ENCODE results near the gene STIMATE.

DNA sequence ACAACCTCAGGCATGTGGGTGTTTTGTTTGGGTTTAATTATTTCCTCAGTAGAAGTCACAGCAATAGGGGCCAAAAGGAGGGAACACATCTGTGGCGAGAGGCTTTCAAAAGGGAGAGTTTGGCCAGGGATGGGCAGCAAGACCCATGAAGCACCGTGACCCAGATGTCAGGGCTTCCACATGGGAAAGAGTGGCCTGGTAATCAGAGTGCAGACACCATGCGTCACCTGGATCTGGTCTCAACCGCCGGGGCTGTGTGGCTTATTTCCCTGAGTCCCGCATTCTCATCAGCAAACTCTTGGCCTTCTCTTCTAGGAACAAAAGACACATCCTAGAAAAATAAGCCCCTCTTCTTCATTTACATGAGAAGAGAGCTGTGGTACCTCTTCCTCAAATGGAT lies 50.1 kb downstream of the STIMATE start:
- no peak for TF ChIP-seq TEAD4 (IDR thresholded peaks at IDR 0.05; ENCODE audit: borderline replicate concordance, insufficient read depth)
- TF ChIP-seq, protein P1, sequence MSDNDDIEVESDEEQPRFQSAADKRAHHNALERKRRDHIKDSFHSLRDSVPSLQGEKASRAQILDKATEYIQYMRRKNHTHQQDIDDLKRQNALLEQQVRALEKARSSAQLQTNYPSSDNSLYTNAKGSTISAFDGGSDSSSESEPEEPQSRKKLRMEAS (IDR thresholded peaks at IDR 0.05; ENCODE audit: low read depth) = no peak
